HEK293 (cell line): ENCODE measurements around the gene ANKRD16.

Source experiments
- CTCF ChIA-PET: fragments of 350-600 bp; formaldehyde crosslinking; extraction: SDS; loops from one replicate; lab custom pipeline; 2021; ENCODE audit warnings: antibody characterized with exemption; lab: Yijun Ruan, JAX
- POLR2A ChIA-PET: fragments of 300-600 bp; formaldehyde crosslinking; extraction: SDS; loops from one replicate; lab custom pipeline; 2020; ENCODE audit warnings: antibody characterized with exemption, inconsistent platforms; lab: Yijun Ruan, JAX
- H3K27ac ChIP-seq: fragments of 200-500 bp; sonication (Bioruptor generic); 2 replicates; pipeline ENCODE4 v1.5.1; 2014; ENCODE audit warnings: low read depth, low read length, control low read depth, inconsistent platforms; ENCODE audit errors: extremely low read depth
- H3K36me3 ChIP-seq, 2 experiments: fragments of 200-500 bp in 1 of 2; sonication (Bioruptor generic) in 1 of 2; 1 replicate in 1 of 2; 2 replicates in 1 of 2; pipeline ENCODE4 v1.5.1; 2014 to 2017; ENCODE audit warnings: inconsistent platforms in 2 of 2, low read length in 2 of 2; ENCODE audit not compliant: control insufficient read depth in 2 of 2, insufficient read depth in 1 of 2
- H3K4me1 ChIP-seq: fragments of 200-500 bp; sonication (Bioruptor generic); 2 replicates; pipeline ENCODE4 v1.5.1; 2014; ENCODE audit warnings: mild to moderate bottlenecking, low read length, inconsistent platforms; ENCODE audit not compliant: control insufficient read depth, insufficient read depth
- H3K4me3 ChIP-seq: 2 replicates; pipeline ENCODE4 v1.5.1; 2011; ENCODE audit warnings: low read depth, mild to moderate bottlenecking, control low read depth, low read length, moderate library complexity
- H3K9me3 ChIP-seq: fragments of 200-500 bp; sonication (Bioruptor generic); 2 replicates; pipeline ENCODE4 v1.5.1; 2014; ENCODE audit warnings: low read depth, low read length, inconsistent platforms; ENCODE audit not compliant: control insufficient read depth, insufficient read depth
- AEBP2 ChIP-seq: fragments of 450-650 bp; formaldehyde crosslinking; IDR thresholded peaks from 2 replicates; pipeline ENCODE4 v1.5.1; 2016; ENCODE audit warnings: missing biosample characterization, missing genetic modification characterization, borderline replicate concordance
- CTCF ChIP-seq: fragments of 450-650 bp; formaldehyde crosslinking; IDR thresholded peaks from 2 replicates; pipeline ENCODE4 v1.5.1; 2016; ENCODE audit warnings: missing biosample characterization, missing genetic modification characterization
- PRDM2 ChIP-seq: fragments of 450-650 bp; formaldehyde crosslinking; IDR thresholded peaks from 2 replicates; pipeline ENCODE4 v1.5.1; 2016; ENCODE audit warnings: missing biosample characterization, missing genetic modification characterization, borderline replicate concordance
- ZFHX2 ChIP-seq: fragments of 450-650 bp; formaldehyde crosslinking; conservative IDR thresholded peaks from 2 replicates; pipeline ENCODE4 v1.5.1; 2016; ENCODE audit warnings: missing biosample characterization, missing genetic modification characterization
- ZFP69B ChIP-seq: fragments of 450-650 bp; formaldehyde crosslinking; IDR thresholded peaks from 2 replicates; pipeline ENCODE4 v1.5.1; 2016; ENCODE audit warnings: missing biosample characterization, missing genetic modification characterization
- ZNF148 ChIP-seq: fragments of 450-650 bp; formaldehyde crosslinking; IDR thresholded peaks from 2 replicates; pipeline ENCODE4 v1.5.0; 2017; ENCODE audit warnings: missing biosample characterization, missing genetic modification characterization, borderline replicate concordance
- ZNF157 ChIP-seq: fragments of 450-650 bp; formaldehyde crosslinking; IDR thresholded peaks from 2 replicates; pipeline ENCODE4 v1.5.1; 2016; ENCODE audit warnings: missing biosample characterization, missing genetic modification characterization
- ZNF175 ChIP-seq: fragments of 450-650 bp; formaldehyde crosslinking; IDR thresholded peaks from 2 replicates; pipeline ENCODE4 v1.5.1; 2016; ENCODE audit warnings: missing biosample characterization, missing genetic modification characterization
- ZNF324 ChIP-seq: fragments of 450-650 bp; formaldehyde crosslinking; IDR thresholded peaks from 2 replicates; pipeline ENCODE4 v1.5.1; 2016; ENCODE audit warnings: missing biosample characterization, missing genetic modification characterization
- ZNF341 ChIP-seq: fragments of 450-650 bp; formaldehyde crosslinking; IDR thresholded peaks from 2 replicates; pipeline ENCODE4; 2016; ENCODE audit warnings: low read depth, missing biosample characterization, missing genetic modification characterization
- ZNF37A ChIP-seq: fragments of 450-650 bp; IDR thresholded peaks from 2 replicates; pipeline ENCODE4 v1.5.1; 2018; ENCODE audit warnings: missing biosample characterization, missing genetic modification characterization
- ZNF488 ChIP-seq: fragments of 450-650 bp; formaldehyde crosslinking; IDR thresholded peaks from 2 replicates; pipeline ENCODE4 v1.5.1; 2016; ENCODE audit warnings: missing biosample characterization, missing genetic modification characterization
- ZNF544 ChIP-seq: fragments of 450-650 bp; formaldehyde crosslinking; IDR thresholded peaks from 2 replicates; pipeline ENCODE4 v1.5.0; 2017; ENCODE audit warnings: missing biosample characterization, missing genetic modification characterization
- ZNF558 ChIP-seq: fragments of 450-650 bp; formaldehyde crosslinking; IDR thresholded peaks from 2 replicates; pipeline ENCODE4 v1.5.1; 2016; ENCODE audit warnings: missing biosample characterization, missing genetic modification characterization
- ZNF610 ChIP-seq: fragments of 450-650 bp; formaldehyde crosslinking; IDR thresholded peaks from 2 replicates; pipeline ENCODE4 v1.5.1; 2016; ENCODE audit warnings: missing biosample characterization, missing genetic modification characterization, borderline replicate concordance
- ZNF623 ChIP-seq: fragments of 450-650 bp; formaldehyde crosslinking; IDR thresholded peaks from 2 replicates; pipeline ENCODE4 v1.5.1; 2016; ENCODE audit warnings: missing biosample characterization, missing genetic modification characterization
- ZNF747 ChIP-seq: fragments of 450-650 bp; formaldehyde crosslinking; IDR thresholded peaks from 2 replicates; pipeline ENCODE4 v1.5.1; 2016; ENCODE audit warnings: missing biosample characterization, missing genetic modification characterization
- ZNF76 ChIP-seq: fragments of 450-650 bp; formaldehyde crosslinking; IDR thresholded peaks from 2 replicates; pipeline ENCODE4; 2016; ENCODE audit warnings: low read depth, missing biosample characterization, missing genetic modification characterization, borderline replicate concordance
- ZNF785 ChIP-seq: fragments of 450-650 bp; formaldehyde crosslinking; IDR thresholded peaks from 2 replicates; pipeline ENCODE4 v1.5.1; 2016; ENCODE audit warnings: missing biosample characterization, missing genetic modification characterization
- ZNF791 ChIP-seq: fragments of 450-650 bp; formaldehyde crosslinking; IDR thresholded peaks from 2 replicates; pipeline ENCODE4 v1.5.1; 2016; ENCODE audit warnings: missing biosample characterization, missing genetic modification characterization
- TF ChIP-seq, protein P1 (sequence below): fragments of 450-650 bp; formaldehyde crosslinking; IDR thresholded peaks from 2 replicates; pipeline ENCODE4 v1.5.1; 2016; ENCODE audit warnings: missing biosample characterization, missing genetic modification characterization

The ANKRD16 gene

GRCh38 chr10:5929442-5929841 lies 39.7 kb upstream of the ANKRD16 start (continued):
- TF ChIP-seq, protein P1, sequence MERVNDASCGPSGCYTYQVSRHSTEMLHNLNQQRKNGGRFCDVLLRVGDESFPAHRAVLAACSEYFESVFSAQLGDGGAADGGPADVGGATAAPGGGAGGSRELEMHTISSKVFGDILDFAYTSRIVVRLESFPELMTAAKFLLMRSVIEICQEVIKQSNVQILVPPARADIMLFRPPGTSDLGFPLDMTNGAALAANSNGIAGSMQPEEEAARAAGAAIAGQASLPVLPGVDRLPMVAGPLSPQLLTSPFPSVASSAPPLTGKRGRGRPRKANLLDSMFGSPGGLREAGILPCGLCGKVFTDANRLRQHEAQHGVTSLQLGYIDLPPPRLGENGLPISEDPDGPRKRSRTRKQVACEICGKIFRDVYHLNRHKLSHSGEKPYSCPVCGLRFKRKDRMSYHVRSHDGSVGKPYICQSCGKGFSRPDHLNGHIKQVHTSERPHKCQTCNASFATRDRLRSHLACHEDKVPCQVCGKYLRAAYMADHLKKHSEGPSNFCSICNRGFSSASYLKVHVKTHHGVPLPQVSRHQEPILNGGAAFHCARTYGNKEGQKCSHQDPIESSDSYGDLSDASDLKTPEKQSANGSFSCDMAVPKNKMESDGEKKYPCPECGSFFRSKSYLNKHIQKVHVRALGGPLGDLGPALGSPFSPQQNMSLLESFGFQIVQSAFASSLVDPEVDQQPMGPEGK (tag by site-specific recombination), result no peak

- TF ChIP-seq ZNF544, result no peak
- no peak for TF ChIP-seq ZNF747
- TF ChIP-seq AEBP2 (tag by site-specific recombination), result no peak
- no peak for TF ChIP-seq ZNF791
- no peak for TF ChIP-seq ZFP69B (tag by site-specific recombination)
- no peak for TF ChIP-seq ZNF157 (tag by site-specific recombination)
- TF ChIP-seq ZNF148 (tag by site-specific recombination), result no peak
- no peak for TF ChIP-seq ZNF341 (tag by site-specific recombination)
- TF ChIP-seq ZNF623 (tag by site-specific recombination), result no peak
- no peak for TF ChIP-seq ZNF324 (tag by site-specific recombination)
- no peak for TF ChIP-seq ZFHX2 (tag by site-specific recombination)
- TF ChIP-seq ZNF610 (tag by site-specific recombination), result no peak
- TF ChIP-seq ZNF488 (tag by site-specific recombination), result no peak
- no peak for TF ChIP-seq ZNF76 (tag by site-specific recombination)
- TF ChIP-seq ZNF558, result no peak
- no peak for TF ChIP-seq ZNF175 (tag by site-specific recombination)
- no peak for TF ChIP-seq ZNF785
- no peak for TF ChIP-seq ZNF37A (tag by site-specific recombination)
- TF ChIP-seq PRDM2 (tag by site-specific recombination), result no peak
- no peak for TF ChIP-seq CTCF (tag by site-specific recombination)
- no peaks in the 10 kb centered on the region for H3K4me1 ChIP-seq
- no peak overlapping the region for H3K4me3 ChIP-seq
- ChIA-PET CTCF (no interaction called here), POLR2A (no interaction called here)
- peaks cover 39 to 99% of the 10 kb centered on the region in 2 experiments for H3K36me3 ChIP-seq
- H3K9me3 ChIP-seq, result no peaks in the 10 kb centered on the region
- no peak overlapping the region for H3K27ac ChIP-seq
Observed at GRCh38 chr10:5927306-5927705, 37.6 kb upstream of the ANKRD16 start.
